Hepatocyte (in vitro differentiated cells): Measurements from ENCODE around the gene CORO2B.
"Not testable (repeated sequence)": the region's sequence is repeated elsewhere in the genome, so short reads cannot be mapped to it uniquely, and the experiment has no call there.

Experiments
- CTCF ChIP-seq: fragments of 200-600 bp; sonication (generic); IDR thresholded peaks from 2 replicates; pipeline ENCODE4 v1.5.1; 2016; ENCODE audit warnings: antibody characterized with exemption, mild to moderate bottlenecking; ENCODE audit not compliant: poor library complexity
- EZH2 ChIP-seq: fragments of 200-600 bp; sonication (generic); IDR thresholded peaks from 2 replicates; pipeline ENCODE4 v1.6.1; 2016; ENCODE audit warnings: antibody characterized with exemption, mild to moderate bottlenecking, borderline replicate concordance

GRCh38 chr15:68647361-68647760 is 68.6 kb downstream of the CORO2B start:
- not testable (repeated sequence) for TF ChIP-seq CTCF, EZH2
